DND-41 (cell line): Measurements from ENCODE around the gene PRC1.

Experiments
- ATAC-seq: fragments of 200-7000 bp; cut with Tn5 transposase; 3 replicates; pipeline ENCODE4 v1.9.1; 2021; ENCODE audit warnings: low read depth; ENCODE audit not compliant: insufficient read depth
- DNase-seq: peaks from one replicate; pipeline ENCODE4 v3.0.0-alpha.2; 2020
- H2AFZ ChIP-seq: 2 replicates; pipeline ENCODE4 v1.6.0; 2012; ENCODE audit warnings: low read depth, low read length
- H3K27ac ChIP-seq: 2 replicates; pipeline ENCODE4 v1.5.1; 2012; ENCODE audit warnings: low read length, inconsistent platforms
- H3K27me3 ChIP-seq: fragments of 200-600 bp; sonication (generic); 2 replicates; pipeline ENCODE4 v1.6.0; 2012; ENCODE audit warnings: low read length, mild to moderate bottlenecking, inconsistent platforms; ENCODE audit not compliant: insufficient read depth, poor library complexity
- H3K36me3 ChIP-seq: 2 replicates; pipeline ENCODE4 v1.5.1; 2012; ENCODE audit warnings: low read length, inconsistent platforms; ENCODE audit not compliant: insufficient read depth
- H3K4me1 ChIP-seq: 2 replicates; pipeline ENCODE4 v1.5.1; 2012; ENCODE audit warnings: mild to moderate bottlenecking, low read length; ENCODE audit not compliant: insufficient read depth
- H3K4me2 ChIP-seq: 2 replicates; pipeline ENCODE4 v1.6.0; 2012; ENCODE audit warnings: mild to moderate bottlenecking, moderate library complexity, low read length, inconsistent platforms; ENCODE audit not compliant: insufficient read depth
- H3K4me3 ChIP-seq, 2 experiments: fragments of 200-600 bp in 1 of 2; shearing (Covaris generic) in 1 of 2; 2 replicates each; pipeline ENCODE4 v1.5.1; 2012 to 2016; ENCODE audit warnings: inconsistent platforms in 2 of 2, low read length in 2 of 2, mild to moderate bottlenecking in 2 of 2, low read depth in 1 of 2, moderate library complexity in 1 of 2
- H3K79me2 ChIP-seq: 2 replicates; pipeline ENCODE4 v1.6.0; 2012; ENCODE audit warnings: low read length, inconsistent platforms; ENCODE audit not compliant: insufficient read depth
- H3K9ac ChIP-seq: 2 replicates; pipeline ENCODE4 v1.6.0; 2012; ENCODE audit warnings: low read depth, mild to moderate bottlenecking, inconsistent platforms, low read length, moderate library complexity
- H3K9me3 ChIP-seq: 2 replicates; pipeline ENCODE4 v1.5.1; 2012; ENCODE audit warnings: low read length, moderate library complexity, mild to moderate bottlenecking, inconsistent platforms; ENCODE audit not compliant: insufficient read depth, severe bottlenecking
- H4K20me1 ChIP-seq: 2 replicates; pipeline ENCODE4 v1.6.0; 2012; ENCODE audit warnings: low read length; ENCODE audit not compliant: insufficient read depth
- CTCF ChIP-seq: IDR thresholded peaks from 2 replicates; pipeline ENCODE4 v1.5.1; 2012; ENCODE audit warnings: borderline replicate concordance, low read length, moderate library complexity, mild to moderate bottlenecking; ENCODE audit not compliant: poor library complexity, severe bottlenecking; ENCODE audit errors: extremely low read depth
- EZH2 ChIP-seq: IDR thresholded peaks from 3 replicates; pipeline ENCODE4 v1.6.1; 2012; ENCODE audit warnings: borderline replicate concordance, low read depth, mild to moderate bottlenecking, moderate library complexity, low read length, inconsistent platforms; ENCODE audit not compliant: severe bottlenecking

The PRC1 gene

GRCh38 chr15:90918034-90918788 lies 76.1 kb downstream of the PRC1 start:
- Histone ChIP-seq H2AFZ (no peak overlapping the region), H3K4me3 (no peak overlapping the region), H3K9ac (no peak overlapping the region), H3K36me3 (peaks cover 78% of the 10 kb centered on the region), H3K4me1 (no peaks in the 10 kb centered on the region), H3K9me3 (no peaks in the 10 kb centered on the region), H3K79me2 (no peaks in the 10 kb centered on the region), H3K27me3 (no peaks in the 10 kb centered on the region), H3K4me2 (no peak overlapping the region), H4K20me1 (no peaks in the 10 kb centered on the region), H3K27ac (no peak overlapping the region)
- DNase-seq: no peak
- ATAC-seq: no peak
- TF ChIP-seq CTCF: no peak
- no peak for TF ChIP-seq EZH2

- DNase-seq (no peak), ATAC-seq (no peak)
- no peaks in the 10 kb centered on the region for H3K79me2 ChIP-seq
- no peaks in the 10 kb centered on the region for H3K4me1 ChIP-seq
- H3K9me3 ChIP-seq: no peaks in the 10 kb centered on the region
- peaks cover 84% of the 10 kb centered on the region for H3K36me3 ChIP-seq
- H3K27me3 ChIP-seq: no peaks in the 10 kb centered on the region
- H4K20me1 ChIP-seq: no peaks in the 10 kb centered on the region
- no peak overlapping the region for H3K4me3 ChIP-seq
- H3K4me2 ChIP-seq: no peak overlapping the region
- no peak overlapping the region for H3K9ac ChIP-seq
- no peak for TF ChIP-seq EZH2
- no peak for TF ChIP-seq CTCF
- H3K27ac ChIP-seq: no peak overlapping the region
- H2AFZ ChIP-seq: no peak overlapping the region
Observed at GRCh38 chr15:90917569-90917968, 76.8 kb downstream of the PRC1 start.

- Histone ChIP-seq H3K9ac (no peak overlapping the region), H3K27ac (no peak overlapping the region), H3K4me1 (no peaks in the 10 kb centered on the region), H3K4me2 (no peak overlapping the region), H3K27me3 (no peaks in the 10 kb centered on the region), H4K20me1 (no peaks in the 10 kb centered on the region), H3K79me2 (no peaks in the 10 kb centered on the region), H3K36me3 (peaks cover 95% of the 10 kb centered on the region), H2AFZ (no peak overlapping the region), H3K9me3 (no peaks in the 10 kb centered on the region), H3K4me3 (no peak overlapping the region)
- DNase-seq (no peak), ATAC-seq (no peak)
- no peak for TF ChIP-seq EZH2
- no peak for TF ChIP-seq CTCF
Observed at GRCh38 chr15:90916461-90916860, 77.9 kb downstream of the PRC1 start.
